GM12865 (cell line): ENCODE measurements around the gene RIOK2.

Source experiments
- DNase-seq: peaks from one replicate; pipeline ENCODE4 v3.0.0; 2010; ENCODE audit warnings: low read depth
- H3K4me3 ChIP-seq: 2 replicates; pipeline ENCODE4 v1.5.1; 2011; ENCODE audit warnings: mild to moderate bottlenecking, low read depth, low read length, control low read depth
- TF ChIP-seq, protein P1 (sequence below): IDR thresholded peaks from 2 replicates; pipeline ENCODE4 v1.5.1; 2011; ENCODE audit warnings: low read length, control low read depth, low read depth, inconsistent platforms; ENCODE audit not compliant: insufficient read depth; ENCODE audit errors: missing control alignments

RIOK2 gene

DNA sequence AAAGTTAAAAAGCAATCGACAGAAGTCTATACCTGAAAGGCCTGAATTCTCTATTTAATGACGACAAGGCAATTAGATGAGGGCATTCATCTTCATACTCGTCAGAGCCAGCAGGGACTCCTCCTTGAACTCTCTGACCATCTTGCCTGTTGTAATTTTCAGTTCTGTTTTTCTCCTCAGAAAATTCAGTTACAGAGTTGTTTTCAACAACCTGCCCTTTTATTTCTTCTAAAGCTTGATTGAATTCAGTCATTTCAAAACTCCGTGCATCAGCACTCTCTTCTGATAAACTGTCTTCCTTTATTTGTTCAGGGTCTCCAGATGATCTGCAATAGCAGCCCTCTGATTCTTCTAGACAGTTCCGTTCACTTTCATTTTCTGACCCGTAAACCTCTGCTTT is 15.6 kb downstream of the RIOK2 start:
- peak; percentile 51 for DNase-seq
- peak overlapping the region; percentile 39 for H3K4me3 ChIP-seq
- TF ChIP-seq, protein P1, sequence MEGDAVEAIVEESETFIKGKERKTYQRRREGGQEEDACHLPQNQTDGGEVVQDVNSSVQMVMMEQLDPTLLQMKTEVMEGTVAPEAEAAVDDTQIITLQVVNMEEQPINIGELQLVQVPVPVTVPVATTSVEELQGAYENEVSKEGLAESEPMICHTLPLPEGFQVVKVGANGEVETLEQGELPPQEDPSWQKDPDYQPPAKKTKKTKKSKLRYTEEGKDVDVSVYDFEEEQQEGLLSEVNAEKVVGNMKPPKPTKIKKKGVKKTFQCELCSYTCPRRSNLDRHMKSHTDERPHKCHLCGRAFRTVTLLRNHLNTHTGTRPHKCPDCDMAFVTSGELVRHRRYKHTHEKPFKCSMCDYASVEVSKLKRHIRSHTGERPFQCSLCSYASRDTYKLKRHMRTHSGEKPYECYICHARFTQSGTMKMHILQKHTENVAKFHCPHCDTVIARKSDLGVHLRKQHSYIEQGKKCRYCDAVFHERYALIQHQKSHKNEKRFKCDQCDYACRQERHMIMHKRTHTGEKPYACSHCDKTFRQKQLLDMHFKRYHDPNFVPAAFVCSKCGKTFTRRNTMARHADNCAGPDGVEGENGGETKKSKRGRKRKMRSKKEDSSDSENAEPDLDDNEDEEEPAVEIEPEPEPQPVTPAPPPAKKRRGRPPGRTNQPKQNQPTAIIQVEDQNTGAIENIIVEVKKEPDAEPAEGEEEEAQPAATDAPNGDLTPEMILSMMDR: no peak

DNA sequence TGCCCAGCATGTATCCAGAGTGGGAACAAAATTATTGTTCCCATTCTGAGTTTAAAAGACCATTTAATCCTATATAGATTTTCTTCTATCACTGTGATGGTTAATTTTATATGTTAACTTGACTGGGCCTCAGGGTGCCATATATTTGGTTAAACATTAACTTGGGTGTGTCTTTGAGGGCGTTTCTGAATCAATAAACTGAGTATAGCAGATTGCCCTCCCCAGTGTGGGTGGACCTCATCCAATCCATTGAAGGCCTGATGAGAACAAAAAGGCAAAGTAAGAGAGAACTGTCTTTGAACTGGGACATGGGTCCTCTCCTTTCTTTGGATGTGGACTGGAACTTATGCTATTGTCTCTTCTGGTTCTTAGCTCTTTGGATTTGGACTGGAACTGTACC is 17.3 kb downstream of the RIOK2 start:
- TF ChIP-seq, protein P1: no peak

DNA sequence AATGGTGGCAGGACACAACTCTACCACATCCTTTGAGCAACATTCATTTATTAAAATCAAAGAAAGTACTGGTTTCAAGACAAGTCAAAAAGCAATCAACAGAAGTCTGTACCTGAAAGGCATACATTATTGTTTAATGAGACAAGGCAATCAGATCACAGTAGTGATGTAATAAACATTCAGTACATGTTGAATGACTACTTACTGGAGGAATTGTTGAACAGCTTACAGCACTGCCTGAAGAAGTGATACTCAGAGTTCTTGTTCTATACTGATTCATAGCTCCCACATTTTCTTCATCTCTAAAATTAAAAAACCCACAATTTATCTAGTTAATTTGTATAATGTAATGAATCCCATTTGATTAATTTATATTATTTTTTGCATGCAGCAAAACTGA is 18.2 kb downstream of the RIOK2 start:
- TF ChIP-seq, protein P1: no peak
- no peak overlapping the region for H3K4me3 ChIP-seq
- DNase-seq: no peak

More for the DNA sequence above, 17.3 kb downstream of the RIOK2 start:
- no peak for DNase-seq
- no peak overlapping the region for H3K4me3 ChIP-seq

DNA sequence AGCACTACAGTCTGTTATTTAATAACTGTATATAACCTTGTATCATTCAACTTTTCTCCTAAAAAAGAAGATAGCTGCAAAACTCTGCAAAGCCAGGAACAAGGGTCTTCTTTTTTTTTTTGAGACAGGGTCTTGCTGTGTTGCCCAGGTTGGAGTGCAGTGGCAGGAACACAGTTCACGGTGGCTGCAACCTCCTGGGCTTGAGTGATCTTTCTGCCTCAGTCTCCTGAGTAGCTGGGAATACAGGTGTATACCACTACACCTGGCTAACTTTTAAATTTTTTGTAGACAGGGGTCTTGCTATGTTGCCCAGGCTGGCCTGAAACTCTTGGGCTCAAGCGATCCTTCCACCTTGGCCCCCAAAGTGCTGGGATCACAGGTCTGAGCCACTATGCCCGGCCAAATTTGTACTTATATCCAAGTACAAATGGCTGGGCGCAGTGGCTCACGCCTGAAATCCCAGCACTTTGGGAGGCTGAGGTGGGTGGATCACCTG is 19.2 kb downstream of the RIOK2 start:
- TF ChIP-seq, protein P1: no peak
- DNase-seq: no peak
- H3K4me3 ChIP-seq: no peak overlapping the region

DNA sequence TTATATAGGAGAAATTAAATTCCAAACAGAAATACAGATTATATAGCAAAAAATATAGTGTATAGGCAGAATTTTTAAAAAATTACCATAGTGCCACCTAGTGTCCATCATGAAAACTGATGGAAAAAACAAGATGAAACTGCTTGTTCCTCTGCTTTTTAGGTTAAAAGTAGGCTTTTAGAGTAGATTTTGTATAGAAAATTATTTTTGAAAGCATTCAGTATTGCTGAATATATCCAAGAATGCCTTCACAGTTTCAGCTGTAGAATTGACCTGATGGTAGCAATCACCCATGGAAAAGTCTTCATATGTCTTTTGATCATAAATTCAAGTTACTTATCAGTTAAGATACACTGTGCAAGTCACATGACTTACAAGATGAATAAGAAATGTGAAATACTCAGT is 19.7 kb downstream of the RIOK2 start:
- TF ChIP-seq, protein P1: peak; percentile 40
- H3K4me3 ChIP-seq: no peak overlapping the region
- DNase-seq: no peak

DNA sequence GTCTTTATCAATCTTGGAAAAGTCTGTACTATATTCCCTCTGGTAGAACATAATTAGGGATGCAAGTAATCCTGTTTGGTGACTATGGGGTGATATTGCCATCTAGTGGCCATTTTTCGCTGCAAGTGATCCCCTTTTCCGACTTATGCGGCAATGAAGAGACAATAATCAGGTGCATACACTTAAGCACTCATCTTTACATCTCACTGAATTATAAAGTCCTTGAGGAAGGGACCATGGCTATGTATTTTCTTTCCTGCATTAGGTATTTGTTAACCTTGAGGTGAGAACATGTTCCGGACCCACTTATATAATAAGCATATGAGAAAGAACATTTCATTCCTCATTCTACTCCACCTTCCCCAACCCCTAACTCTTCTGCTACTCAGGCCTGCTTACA is 21.0 kb downstream of the RIOK2 start:
- TF ChIP-seq, protein P1: peak; percentile 80
- peak; percentile 82 for DNase-seq
- H3K4me3 ChIP-seq: no peak overlapping the region

DNA sequence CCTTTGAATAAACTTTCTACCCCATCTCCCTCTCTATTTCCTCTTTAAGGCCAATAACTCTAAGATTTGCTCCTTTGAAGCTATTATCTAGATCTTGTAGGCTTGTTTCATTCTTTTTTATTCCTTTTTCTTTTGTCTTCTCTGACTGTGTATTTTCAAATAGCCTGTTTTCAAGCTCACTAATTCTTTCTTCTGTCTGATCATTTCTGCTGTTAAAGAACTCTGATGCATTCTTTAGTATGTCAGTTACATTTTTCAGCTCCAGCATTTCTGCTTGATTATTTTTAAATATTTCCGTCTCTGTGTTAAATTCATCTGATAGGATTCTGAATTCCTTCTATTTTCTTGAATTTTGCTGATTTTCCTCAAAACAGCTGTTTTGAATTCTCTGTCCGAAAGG is 25.4 kb downstream of the RIOK2 start:
- no peak for DNase-seq
- no peak overlapping the region for H3K4me3 ChIP-seq
- TF ChIP-seq, protein P1: no peak
